ENCODE data around the gene ZNF483.

DNA sequence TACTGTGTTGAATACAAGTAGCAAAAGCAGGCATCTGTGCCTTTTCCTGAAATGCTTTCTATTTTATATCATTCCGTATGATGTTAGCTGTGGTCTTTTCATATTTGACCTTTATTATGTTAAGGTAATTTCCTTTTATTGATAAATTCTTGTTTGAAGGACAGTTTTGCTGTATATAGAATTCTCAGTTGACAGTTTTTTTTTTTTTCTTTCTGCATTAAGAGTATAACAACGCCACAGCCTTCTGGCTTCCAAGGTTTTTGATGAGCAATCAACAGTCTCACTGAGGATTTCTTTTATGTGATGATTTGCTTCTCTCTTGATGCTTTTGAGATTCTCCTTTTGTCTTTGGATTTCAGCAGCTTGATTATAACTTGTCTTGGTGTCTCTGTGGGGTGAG is 23.6 kb downstream of the ZNF483 start:
- TF ChIP-seq, protein P1, sequence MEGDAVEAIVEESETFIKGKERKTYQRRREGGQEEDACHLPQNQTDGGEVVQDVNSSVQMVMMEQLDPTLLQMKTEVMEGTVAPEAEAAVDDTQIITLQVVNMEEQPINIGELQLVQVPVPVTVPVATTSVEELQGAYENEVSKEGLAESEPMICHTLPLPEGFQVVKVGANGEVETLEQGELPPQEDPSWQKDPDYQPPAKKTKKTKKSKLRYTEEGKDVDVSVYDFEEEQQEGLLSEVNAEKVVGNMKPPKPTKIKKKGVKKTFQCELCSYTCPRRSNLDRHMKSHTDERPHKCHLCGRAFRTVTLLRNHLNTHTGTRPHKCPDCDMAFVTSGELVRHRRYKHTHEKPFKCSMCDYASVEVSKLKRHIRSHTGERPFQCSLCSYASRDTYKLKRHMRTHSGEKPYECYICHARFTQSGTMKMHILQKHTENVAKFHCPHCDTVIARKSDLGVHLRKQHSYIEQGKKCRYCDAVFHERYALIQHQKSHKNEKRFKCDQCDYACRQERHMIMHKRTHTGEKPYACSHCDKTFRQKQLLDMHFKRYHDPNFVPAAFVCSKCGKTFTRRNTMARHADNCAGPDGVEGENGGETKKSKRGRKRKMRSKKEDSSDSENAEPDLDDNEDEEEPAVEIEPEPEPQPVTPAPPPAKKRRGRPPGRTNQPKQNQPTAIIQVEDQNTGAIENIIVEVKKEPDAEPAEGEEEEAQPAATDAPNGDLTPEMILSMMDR (IDR thresholded peaks at IDR 0.05), result no peak
- TF ChIP-seq EP300 (IDR thresholded peaks at IDR 0.05), result no peak
- TF ChIP-seq POLR2A (IDR thresholded peaks at IDR 0.05), result no peak

Data from ovary (tissue), 3 donors.